22Rv1 (cell line): ENCODE results near the gene RNF146.

Experiments
- ZFX ChIP-seq: fragments of 450-650 bp; IDR thresholded peaks from 2 replicates; pipeline ENCODE4 v1.6.1; 2017; ENCODE audit warnings: antibody characterized with exemption, borderline replicate concordance
- TF ChIP-seq, protein P1 (sequence below): fragments of 450-650 bp; IDR thresholded peaks from 2 replicates; pipeline ENCODE4 v1.5.1; 2017; ENCODE audit warnings: mild to moderate bottlenecking

DNA sequence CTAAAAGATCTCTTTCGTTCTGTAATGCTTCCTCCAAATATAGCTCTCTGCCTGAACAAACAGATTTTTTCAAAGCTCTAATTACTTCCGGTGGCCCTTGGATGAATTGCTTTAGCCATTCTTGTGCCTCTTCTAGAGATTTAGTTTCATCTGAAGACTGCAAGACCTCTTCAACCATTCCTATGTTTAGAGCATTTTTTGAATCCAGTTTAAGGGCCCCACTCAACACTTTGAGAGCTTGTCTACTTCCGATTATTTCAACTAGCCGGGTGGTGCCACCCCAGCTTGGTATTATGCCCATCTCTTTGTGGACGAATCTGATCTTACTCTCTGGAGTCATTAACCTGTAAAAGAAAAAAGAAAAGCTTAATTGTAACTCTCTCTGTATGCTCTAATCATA, 23.3 kb downstream of the RNF146 start:
- TF ChIP-seq, protein P1, sequence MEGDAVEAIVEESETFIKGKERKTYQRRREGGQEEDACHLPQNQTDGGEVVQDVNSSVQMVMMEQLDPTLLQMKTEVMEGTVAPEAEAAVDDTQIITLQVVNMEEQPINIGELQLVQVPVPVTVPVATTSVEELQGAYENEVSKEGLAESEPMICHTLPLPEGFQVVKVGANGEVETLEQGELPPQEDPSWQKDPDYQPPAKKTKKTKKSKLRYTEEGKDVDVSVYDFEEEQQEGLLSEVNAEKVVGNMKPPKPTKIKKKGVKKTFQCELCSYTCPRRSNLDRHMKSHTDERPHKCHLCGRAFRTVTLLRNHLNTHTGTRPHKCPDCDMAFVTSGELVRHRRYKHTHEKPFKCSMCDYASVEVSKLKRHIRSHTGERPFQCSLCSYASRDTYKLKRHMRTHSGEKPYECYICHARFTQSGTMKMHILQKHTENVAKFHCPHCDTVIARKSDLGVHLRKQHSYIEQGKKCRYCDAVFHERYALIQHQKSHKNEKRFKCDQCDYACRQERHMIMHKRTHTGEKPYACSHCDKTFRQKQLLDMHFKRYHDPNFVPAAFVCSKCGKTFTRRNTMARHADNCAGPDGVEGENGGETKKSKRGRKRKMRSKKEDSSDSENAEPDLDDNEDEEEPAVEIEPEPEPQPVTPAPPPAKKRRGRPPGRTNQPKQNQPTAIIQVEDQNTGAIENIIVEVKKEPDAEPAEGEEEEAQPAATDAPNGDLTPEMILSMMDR: no peak
- no peak for TF ChIP-seq ZFX
